Rectal smooth muscle tissue (tissue), 1 donor: ENCODE results near the gene SOX11.

Source experiments
- H3K27ac ChIP-seq: one replicate; pipeline ENCODE4 v1.7.0; 2013; ENCODE audit warnings: low read depth, low read length, inconsistent platforms
- H3K27me3 ChIP-seq: one replicate; pipeline ENCODE4 v1.7.0; 2013; ENCODE audit warnings: low read length; ENCODE audit not compliant: control insufficient read depth, insufficient read depth
- H3K36me3 ChIP-seq: one replicate; pipeline ENCODE4 v1.7.0; 2013; ENCODE audit warnings: low read length; ENCODE audit not compliant: control insufficient read depth, insufficient read depth
- H3K4me1 ChIP-seq: one replicate; pipeline ENCODE4 v1.7.0; 2013; ENCODE audit warnings: low read length; ENCODE audit not compliant: control insufficient read depth, insufficient read depth
- H3K4me3 ChIP-seq: one replicate; pipeline ENCODE4 v1.7.0; 2013; ENCODE audit warnings: low read length
- H3K9ac ChIP-seq: one replicate; pipeline ENCODE4 v1.7.0; 2013; ENCODE audit warnings: low read length

The SOX11 gene

GRCh38 chr2:5673145-5674025 is 18.8 kb upstream of the SOX11 start:
- Histone ChIP-seq H3K27me3 (peaks cover 4% of the 10 kb centered on the region), H3K4me1 (no peaks in the 10 kb centered on the region), H3K27ac (no peak overlapping the region), H3K4me3 (no peak overlapping the region), H3K9ac (no peak overlapping the region), H3K36me3 (no peaks in the 10 kb centered on the region)

- no peak overlapping the region for H3K27ac ChIP-seq
- H3K27me3 ChIP-seq: peaks cover 4% of the 10 kb centered on the region
- H3K9ac ChIP-seq: no peak overlapping the region
- no peaks in the 10 kb centered on the region for H3K36me3 ChIP-seq
- no peaks in the 10 kb centered on the region for H3K4me1 ChIP-seq
- no peak overlapping the region for H3K4me3 ChIP-seq
Observed at GRCh38 chr2:5674026-5674340, 18.2 kb upstream of the SOX11 start.

- Histone ChIP-seq H3K27me3 (peaks cover 4% of the 10 kb centered on the region), H3K4me3 (no peak overlapping the region), H3K36me3 (no peaks in the 10 kb centered on the region), H3K27ac (no peak overlapping the region), H3K9ac (no peak overlapping the region), H3K4me1 (no peaks in the 10 kb centered on the region)
Observed at GRCh38 chr2:5677133-5677532, 15.1 kb upstream of the SOX11 start.

- Histone ChIP-seq H3K9ac (no peak overlapping the region), H3K4me3 (no peak overlapping the region), H3K36me3 (no peaks in the 10 kb centered on the region), H3K27ac (no peak overlapping the region), H3K27me3 (no peaks in the 10 kb centered on the region), H3K4me1 (no peaks in the 10 kb centered on the region)
Observed at GRCh38 chr2:5683471-5683870, 8.7 kb upstream of the SOX11 start.

GRCh38 chr2:5685225-5685624 is 7.0 kb upstream of the SOX11 start:
- Histone ChIP-seq H3K36me3 (no peaks in the 10 kb centered on the region), H3K9ac (no peak overlapping the region), H3K4me1 (no peaks in the 10 kb centered on the region), H3K27ac (no peak overlapping the region), H3K27me3 (no peaks in the 10 kb centered on the region), H3K4me3 (no peak overlapping the region)

- H3K4me1 ChIP-seq: no peaks in the 10 kb centered on the region
- H3K4me3 ChIP-seq: no peak overlapping the region
- no peaks in the 10 kb centered on the region for H3K36me3 ChIP-seq
- H3K27ac ChIP-seq: no peak overlapping the region
- H3K9ac ChIP-seq: no peak overlapping the region
- H3K27me3 ChIP-seq: no peaks in the 10 kb centered on the region
Observed at GRCh38 chr2:5686068-5686467, 6.1 kb upstream of the SOX11 start.

- Histone ChIP-seq H3K36me3 (no peaks in the 10 kb centered on the region), H3K4me1 (no peaks in the 10 kb centered on the region), H3K9ac (no peak overlapping the region), H3K27ac (no peak overlapping the region), H3K4me3 (no peak overlapping the region), H3K27me3 (no peaks in the 10 kb centered on the region)
Observed at GRCh38 chr2:5686536-5686935, 5.6 kb upstream of the SOX11 start.

- Histone ChIP-seq H3K36me3 (no peaks in the 10 kb centered on the region), H3K4me1 (no peaks in the 10 kb centered on the region), H3K27ac (no peak overlapping the region), H3K27me3 (peaks cover 8% of the 10 kb centered on the region), H3K4me3 (no peak overlapping the region), H3K9ac (no peak overlapping the region)
Observed at GRCh38 chr2:5689750-5690149, 2.4 kb upstream of the SOX11 start.

GRCh38 chr2:5690286-5690685 is 1.9 kb upstream of the SOX11 start:
- H3K27ac ChIP-seq: no peak overlapping the region
- H3K4me3 ChIP-seq: no peak overlapping the region
- no peak overlapping the region for H3K9ac ChIP-seq
- H3K27me3 ChIP-seq: peaks cover 8% of the 10 kb centered on the region
- no peaks in the 10 kb centered on the region for H3K4me1 ChIP-seq
- H3K36me3 ChIP-seq: no peaks in the 10 kb centered on the region

- Histone ChIP-seq H3K36me3 (no peaks in the 10 kb centered on the region), H3K9ac (no peak overlapping the region), H3K27ac (peak overlapping the region; percentile 61), H3K4me3 (no peak overlapping the region), H3K27me3 (peaks cover 11% of the 10 kb centered on the region), H3K4me1 (no peaks in the 10 kb centered on the region)
Observed at GRCh38 chr2:5690718-5691220, 1.4 kb upstream of the SOX11 start.

- H3K4me1 ChIP-seq: no peaks in the 10 kb centered on the region
- H3K27me3 ChIP-seq: peaks cover 12% of the 10 kb centered on the region
- H3K36me3 ChIP-seq: no peaks in the 10 kb centered on the region
- no peak overlapping the region for H3K9ac ChIP-seq
- peak overlapping the region; percentile 54 for H3K4me3 ChIP-seq
- H3K27ac ChIP-seq: peak overlapping the region; percentile 61
Observed at GRCh38 chr2:5691221-5691984, 781 bp upstream of the SOX11 start.

- Histone ChIP-seq H3K4me1 (no peaks in the 10 kb centered on the region), H3K27me3 (peaks cover 12% of the 10 kb centered on the region), H3K4me3 (peak overlapping the region; percentile 59), H3K36me3 (no peaks in the 10 kb centered on the region), H3K27ac (peak overlapping the region; percentile 58), H3K9ac (no peak overlapping the region)
Observed at GRCh38 chr2:5692561-5693286, 540 bp downstream of the SOX11 start.
